A549 treated with ZK216348 at 1 μM for 4 hours (cell line): Measurements from ENCODE around the gene PLEKHA1. TPM values are rescaled to one million over a fixed set of nuclear protein-coding genes. Genes with fewer than 3 reads are reported as not detected.

Experiments
- total RNA-seq: library from RNA; stranded (reverse); fragments of 200-300 nt; extraction: Qiagen RNA extraction; gene quantifications from 5 replicates; pipeline ENCODE4 v1.2.3, GENCODE V29; 2022; ENCODE audit warnings: low read depth

The PLEKHA1 gene
- 14.0 to 24.7 TPM (median 21.3 TPM) in 5 replicates for total RNA-seq

DNA sequence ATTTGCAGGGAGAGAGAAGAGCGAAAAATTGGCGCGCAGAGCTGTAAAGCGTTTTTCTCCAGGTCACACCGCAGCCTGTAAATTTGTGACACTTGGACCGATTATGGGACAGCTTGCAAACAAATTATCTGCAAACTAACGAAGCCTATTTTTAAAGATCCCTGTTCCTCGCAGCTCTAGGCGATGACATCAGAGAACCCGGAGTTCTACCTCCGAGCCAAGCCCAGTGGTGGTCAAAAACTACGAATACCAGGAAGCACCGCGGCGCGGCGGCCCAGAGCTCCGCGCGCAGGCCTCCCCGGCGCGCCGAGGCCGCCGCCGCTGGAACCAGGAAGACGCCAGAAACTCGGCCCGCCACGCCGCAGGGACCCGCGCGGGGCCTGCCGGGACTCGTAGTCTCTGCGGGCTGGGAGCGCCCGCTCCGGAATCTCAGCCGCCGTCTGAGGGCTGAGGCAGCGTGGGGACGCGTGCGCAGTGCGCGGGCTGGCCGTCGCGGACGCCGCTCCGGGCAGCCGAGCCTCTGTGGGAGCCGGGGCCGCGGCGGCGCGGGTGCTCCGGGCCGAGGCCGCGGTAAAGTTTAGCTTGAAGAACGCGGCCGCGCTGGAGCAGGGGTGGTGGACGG lies at the start of gene PLEKHA1:
Gene PLEKHA1, plus strand, starts transcription at position 472 of the 622 bp plus-strand sequence. CDS start 18,493 bp downstream, outside the sequence.

DNA sequence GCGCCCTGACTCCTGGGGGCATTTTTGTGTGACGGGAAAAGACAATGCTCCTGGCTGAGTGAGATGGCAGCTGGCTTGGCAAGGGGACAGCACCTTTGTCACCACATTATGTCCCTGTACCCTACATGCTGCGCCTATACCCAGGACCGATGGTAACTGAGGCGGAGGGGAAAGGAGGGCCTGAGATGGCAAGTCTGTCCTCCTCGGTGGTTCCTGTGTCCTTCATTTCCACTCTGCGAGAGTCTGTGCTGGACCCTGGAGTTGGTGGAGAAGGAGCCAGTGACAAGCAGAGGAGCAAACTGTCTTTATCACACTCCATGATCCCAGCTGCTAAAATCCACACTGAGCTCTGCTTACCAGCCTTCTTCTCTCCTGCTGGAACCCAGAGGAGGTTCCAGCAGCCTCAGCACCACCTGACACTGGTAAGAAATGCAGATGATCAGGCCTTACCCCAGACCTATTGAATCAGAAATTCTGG lies 80.1 kb downstream of the PLEKHA1 start, which contains the start of gene ARMS2:
Gene ARMS2, plus strand, starts transcription at position 51 of the 478 bp plus-strand sequence. Its CDS starts 75 bp downstream, at position 126.

GRCh38 chr10:122461367-122461728 lies 86.8 kb downstream of the PLEKHA1 start, which contains the start of gene HTRA1:
Gene HTRA1, plus strand, starts transcription at chr10:122461553. Its CDS starts 100 bp downstream, at chr10:122461653.

Other genes with a start within 250 kb of the PLEKHA1 start
- 0.22 to 0.92 TPM (median 0.58 TPM) in 5 replicates for gene BTBD16, start 103.4 kb upstream of the PLEKHA1 start, total RNA-seq
- not detected in 5 replicates for gene ARMS2, start 79.9 kb downstream of the PLEKHA1 start, total RNA-seq
- 52.3 to 62.8 TPM (median 54.3 TPM) in 5 replicates for gene HTRA1, start 86.8 kb downstream of the PLEKHA1 start, total RNA-seq
- gene DMBT1, start 186.0 kb downstream of the PLEKHA1 start, total RNA-seq = 0.07 to 0.18 TPM (median 0.13 TPM) in 5 replicates